ENCODE data around the gene OR2T33. TPM values are rescaled to one million over a fixed set of nuclear protein-coding genes. Genes with fewer than 3 reads are reported as not detected.

The OR2T33 gene
- total and polyA plus RNA-seq, 3 donors from 2014 or later: 0.12 to 1.9 TPM; not detected in 1

DNA sequence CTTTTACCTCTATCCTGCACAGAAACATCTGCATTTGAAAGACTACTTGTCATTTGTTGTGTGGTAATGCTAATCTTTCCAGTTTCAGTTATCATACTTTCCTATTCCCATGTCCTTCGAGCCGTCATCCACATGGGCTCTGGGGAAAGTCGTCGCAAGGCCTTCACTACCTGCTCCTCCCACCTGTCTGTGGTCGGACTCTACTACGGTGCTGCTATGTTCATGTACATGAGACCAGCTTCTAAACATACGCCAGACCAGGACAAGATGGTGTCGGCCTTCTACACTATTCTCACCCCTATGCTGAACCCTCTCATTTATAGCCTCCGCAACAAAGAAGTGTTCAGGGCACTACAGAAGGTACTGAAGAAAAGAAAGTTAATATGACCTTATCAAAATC, 38.3 kb downstream of the OR2T33 start:
- H3K4me3 ChIP-seq: no peak overlapping the region
- no peaks in the 10 kb centered on the region for H3K36me3 ChIP-seq (ENCODE audit: low read depth, missing control alignments)
- no peak for DNase-seq
- TF ChIP-seq, protein P1, sequence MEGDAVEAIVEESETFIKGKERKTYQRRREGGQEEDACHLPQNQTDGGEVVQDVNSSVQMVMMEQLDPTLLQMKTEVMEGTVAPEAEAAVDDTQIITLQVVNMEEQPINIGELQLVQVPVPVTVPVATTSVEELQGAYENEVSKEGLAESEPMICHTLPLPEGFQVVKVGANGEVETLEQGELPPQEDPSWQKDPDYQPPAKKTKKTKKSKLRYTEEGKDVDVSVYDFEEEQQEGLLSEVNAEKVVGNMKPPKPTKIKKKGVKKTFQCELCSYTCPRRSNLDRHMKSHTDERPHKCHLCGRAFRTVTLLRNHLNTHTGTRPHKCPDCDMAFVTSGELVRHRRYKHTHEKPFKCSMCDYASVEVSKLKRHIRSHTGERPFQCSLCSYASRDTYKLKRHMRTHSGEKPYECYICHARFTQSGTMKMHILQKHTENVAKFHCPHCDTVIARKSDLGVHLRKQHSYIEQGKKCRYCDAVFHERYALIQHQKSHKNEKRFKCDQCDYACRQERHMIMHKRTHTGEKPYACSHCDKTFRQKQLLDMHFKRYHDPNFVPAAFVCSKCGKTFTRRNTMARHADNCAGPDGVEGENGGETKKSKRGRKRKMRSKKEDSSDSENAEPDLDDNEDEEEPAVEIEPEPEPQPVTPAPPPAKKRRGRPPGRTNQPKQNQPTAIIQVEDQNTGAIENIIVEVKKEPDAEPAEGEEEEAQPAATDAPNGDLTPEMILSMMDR (IDR thresholded peaks at IDR 0.05): no peak
- no peak for TF ChIP-seq POLR2A (IDR thresholded peaks at IDR 0.05)
- 87 to 95% methylated on average over 9 of the region's 9 CpGs for WGBS, 2 donors
- intact Hi-C loops (cut with DNase I; ENCODE audit: low total_unique reads): no loop called here
- no peak overlapping the region for H3K27ac ChIP-seq
- no peaks in the 10 kb centered on the region for H3K9me3 ChIP-seq
- no peaks in the 10 kb centered on the region for H3K27me3 ChIP-seq
- H3K4me1 ChIP-seq: no peaks in the 10 kb centered on the region

DNA sequence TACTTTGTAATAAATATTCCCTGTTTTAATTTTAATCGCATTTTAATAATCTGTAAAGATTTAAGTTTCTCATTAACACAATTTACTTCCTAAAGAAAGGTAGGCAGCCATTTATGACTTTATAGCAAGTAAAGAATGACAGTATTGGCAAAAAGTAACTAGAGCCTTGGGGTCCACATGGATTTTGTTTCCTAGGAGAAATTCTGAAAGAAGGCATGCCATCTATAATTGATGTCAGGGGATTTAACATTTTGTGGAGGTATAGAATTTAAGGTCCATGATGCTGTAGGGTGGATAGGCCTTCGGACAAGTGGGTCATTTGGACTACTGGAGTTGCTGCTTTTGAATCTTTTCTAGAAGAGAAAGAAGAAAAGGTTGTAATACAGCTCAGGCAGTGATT, 46.7 kb downstream of the OR2T33 start, which contains the start of gene OR2M4:
OR2M4 (plus strand) TSS at position 301 of the 400 bp plus-strand sequence. CDS start 7,512 bp downstream, outside the sequence.
- 78 to 82% methylated on average over 2 of the region's 2 CpGs for WGBS, 2 donors
- Histone ChIP-seq H3K4me3 (no peak within 1 kb of the TSS), H3K9me3 (no peaks in the 10 kb centered on the region), H3K36me3 (ENCODE audit: low read depth, missing control alignments) (no peaks in the 10 kb centered on the region), H3K27ac (no peak within 1 kb of the TSS), H3K4me1 (no peaks in the 10 kb centered on the region), H3K27me3 (no peaks in the 10 kb centered on the region)
- intact Hi-C loops (cut with DNase I; ENCODE audit: low total_unique reads): no loop called here
- DNase-seq: no peak
- TF ChIP-seq, protein P1 (IDR thresholded peaks at IDR 0.05): no peak
- TF ChIP-seq POLR2A (IDR thresholded peaks at IDR 0.05): no peak

DNA sequence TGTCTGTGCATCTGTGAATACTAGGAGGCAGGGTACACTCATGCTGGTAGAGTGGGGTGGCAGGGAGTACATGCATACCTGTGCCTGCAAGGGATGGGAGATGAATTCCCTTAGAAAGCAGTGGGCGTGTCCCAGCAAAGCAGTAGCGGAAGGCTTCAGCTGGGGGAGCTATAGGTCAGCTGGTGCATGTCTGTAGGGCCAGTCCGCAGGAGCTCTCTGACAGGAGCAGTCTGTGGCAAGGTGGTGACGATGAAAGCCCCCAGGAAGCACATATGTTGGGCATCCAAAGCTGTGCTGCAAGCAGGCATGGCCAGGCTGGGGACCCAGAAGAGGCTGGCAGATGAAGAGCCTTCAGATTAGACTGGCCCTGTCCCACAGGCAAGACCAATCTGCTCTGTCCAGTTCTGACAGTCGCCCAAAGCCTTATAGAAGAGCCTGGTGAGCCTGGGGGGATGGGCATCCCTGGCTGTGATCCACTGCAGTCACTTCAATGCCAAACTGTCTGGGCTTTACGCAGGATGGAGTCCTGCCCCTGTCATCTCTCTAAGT, 48.3 kb downstream of the OR2T33 start:
- Histone ChIP-seq H3K27ac (no peak overlapping the region), H3K4me3 (no peak overlapping the region), H3K27me3 (no peaks in the 10 kb centered on the region), H3K4me1 (no peaks in the 10 kb centered on the region), H3K36me3 (ENCODE audit: low read depth, missing control alignments) (no peaks in the 10 kb centered on the region), H3K9me3 (no peaks in the 10 kb centered on the region)
- TF ChIP-seq, protein P1 (IDR thresholded peaks at IDR 0.05): no peak
- TF ChIP-seq POLR2A (IDR thresholded peaks at IDR 0.05): no peak
- no peak for DNase-seq
- intact Hi-C loops (cut with DNase I; ENCODE audit: low total_unique reads): no loop called here
- WGBS, 2 donors: 71 to 74% methylated on average over 6 of the region's 6 CpGs

DNA sequence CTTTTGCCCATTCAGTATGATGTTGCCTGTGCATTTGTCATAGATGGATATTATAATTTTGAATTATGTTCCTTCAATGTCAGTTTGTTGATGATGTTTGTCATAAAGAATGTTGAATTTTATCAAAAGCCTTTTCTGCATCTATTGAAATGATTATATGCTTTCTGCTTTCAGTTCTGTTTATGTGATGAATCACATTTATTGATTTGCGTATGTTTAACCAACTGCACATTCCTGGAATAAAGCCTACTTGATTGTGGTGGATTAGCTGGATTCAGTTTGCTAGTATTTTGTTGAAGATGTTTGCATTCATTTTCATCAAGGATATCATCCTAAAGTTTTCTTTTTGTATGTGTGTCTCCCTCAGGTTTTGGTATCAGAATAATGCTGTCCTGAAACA, 52.2 kb downstream of the OR2T33 start:
- 83 to 94% methylated on average over 1 of the region's 1 CpG for WGBS, 2 donors
- H3K4me3 ChIP-seq: no peak overlapping the region
- H3K4me1 ChIP-seq: no peaks in the 10 kb centered on the region
- TF ChIP-seq, protein P1 (IDR thresholded peaks at IDR 0.05): no peak
- TF ChIP-seq POLR2A (IDR thresholded peaks at IDR 0.05): no peak
- no peak overlapping the region for H3K27ac ChIP-seq
- intact Hi-C loops (cut with DNase I; ENCODE audit: low total_unique reads): no loop called here
- no peak for DNase-seq
- no peaks in the 10 kb centered on the region for H3K27me3 ChIP-seq
- H3K9me3 ChIP-seq: no peaks in the 10 kb centered on the region
- H3K36me3 ChIP-seq (ENCODE audit: low read depth, missing control alignments): no peaks in the 10 kb centered on the region

Other genes with a start within 250 kb of the OR2T33 start
- gene OR2L2, start 247.9 kb downstream of the OR2T33 start, total RNA-seq: 1 to 10 TPM in 1 of 2 donors, under 1 TPM in 1; 0.56 to 1.2 TPM
- gene OR2L2, start 247.9 kb downstream of the OR2T33 start, polyA plus RNA-seq (ENCODE audit: insufficient read depth, low read depth, low replicate concordance): 1.7 TPM
- under 1 TPM in 1 of 2 donors, not detected in 1; 0.39 TPM for gene OR2L3, start 231.1 kb downstream of the OR2T33 start, total RNA-seq
- not detected for gene OR2L3, start 231.1 kb downstream of the OR2T33 start, polyA plus RNA-seq (ENCODE audit: insufficient read depth, low read depth, low replicate concordance)
- gene OR2L13, start 182.8 kb downstream of the OR2T33 start, total RNA-seq: 1 to 10 TPM in 1 of 2 donors, under 1 TPM in 1; 0.12 to 1.0 TPM
- gene OR2L13, start 182.8 kb downstream of the OR2T33 start, polyA plus RNA-seq (ENCODE audit: insufficient read depth, low read depth, low replicate concordance): 0.63 TPM
- not detected for gene OR2M5, start 132.8 kb downstream of the OR2T33 start, total RNA-seq
- gene OR2M5, start 132.8 kb downstream of the OR2T33 start, polyA plus RNA-seq (ENCODE audit: insufficient read depth, low read depth, low replicate concordance): not detected
- gene OR2M2, start 103.2 kb downstream of the OR2T33 start, total RNA-seq: not detected
- gene OR2M2, start 103.2 kb downstream of the OR2T33 start, polyA plus RNA-seq (ENCODE audit: insufficient read depth, low read depth, low replicate concordance): not detected
- gene OR2M3, start 80.7 kb downstream of the OR2T33 start, total RNA-seq: under 1 TPM; 0.19 to 0.24 TPM
- gene OR2M3, start 80.7 kb downstream of the OR2T33 start, polyA plus RNA-seq (ENCODE audit: insufficient read depth, low read depth, low replicate concordance): 0.11 TPM
- under 1 TPM; 0.19 to 0.39 TPM for gene OR2M4, start 46.6 kb downstream of the OR2T33 start, total RNA-seq
- gene OR2M4, start 46.6 kb downstream of the OR2T33 start, polyA plus RNA-seq (ENCODE audit: insufficient read depth, low read depth, low replicate concordance): not detected
- under 1 TPM in 1 of 2 donors, not detected in 1; 0.06 TPM for gene OR2T12, start 25.4 kb upstream of the OR2T33 start, total RNA-seq
- not detected for gene OR2T12, start 25.4 kb upstream of the OR2T33 start, polyA plus RNA-seq (ENCODE audit: insufficient read depth, low read depth, low replicate concordance)
- gene OR2M7, start 46.6 kb upstream of the OR2T33 start, total RNA-seq: under 1 TPM in 1 of 2 donors, not detected in 1; 0.43 TPM
- gene OR2M7, start 46.6 kb upstream of the OR2T33 start, polyA plus RNA-seq (ENCODE audit: insufficient read depth, low read depth, low replicate concordance): not detected
- gene OR14C36, start 70.8 kb upstream of the OR2T33 start, total RNA-seq: not detected
- gene OR14C36, start 70.8 kb upstream of the OR2T33 start, polyA plus RNA-seq (ENCODE audit: insufficient read depth, low read depth, low replicate concordance): not detected
- not detected for gene OR2T4, start 83.7 kb upstream of the OR2T33 start, total RNA-seq
- not detected for gene OR2T4, start 83.7 kb upstream of the OR2T33 start, polyA plus RNA-seq (ENCODE audit: insufficient read depth, low read depth, low replicate concordance)
- under 1 TPM in 1 of 2 donors, not detected in 1; 0.06 TPM for gene OR2T6, start 97.8 kb upstream of the OR2T33 start, total RNA-seq
- gene OR2T6, start 97.8 kb upstream of the OR2T33 start, polyA plus RNA-seq (ENCODE audit: insufficient read depth, low read depth, low replicate concordance): not detected
- gene OR2T1, start 125.1 kb upstream of the OR2T33 start, total RNA-seq: not detected
- gene OR2T1, start 125.1 kb upstream of the OR2T33 start, polyA plus RNA-seq (ENCODE audit: insufficient read depth, low read depth, low replicate concordance): not detected
- gene OR2T2, start 167.7 kb upstream of the OR2T33 start, total RNA-seq: not detected
- not detected for gene OR2T2, start 167.7 kb upstream of the OR2T33 start, polyA plus RNA-seq (ENCODE audit: insufficient read depth, low read depth, low replicate concordance)
- gene OR2T3, start 195.4 kb upstream of the OR2T33 start, total RNA-seq: not detected
- not detected for gene OR2T3, start 195.4 kb upstream of the OR2T33 start, polyA plus RNA-seq (ENCODE audit: insufficient read depth, low read depth, low replicate concordance)
- gene OR2T5, start 210.6 kb upstream of the OR2T33 start, total RNA-seq: not detected
- gene OR2T5, start 210.6 kb upstream of the OR2T33 start, polyA plus RNA-seq (ENCODE audit: insufficient read depth, low read depth, low replicate concordance): not detected
- gene OR2G6, start 230.1 kb upstream of the OR2T33 start, total RNA-seq: not detected
- gene OR2G6, start 230.1 kb upstream of the OR2T33 start, polyA plus RNA-seq (ENCODE audit: insufficient read depth, low read depth, low replicate concordance): not detected

All from testis (tissue), 3 donors.